ENCODE results near the gene TCF20.

The TCF20 gene

GRCh38 chr22:42272431-42272999 is 2.1 kb upstream of the TCF20 start:
- CTCF ChIA-PET: interaction anchor here (0.7 kb wide), 1 partner anchor 85 kb away, joined by 4 read pairs; no protein-coding TSS in a partner anchor
- TF ChIP-seq CTCF (conservative IDR thresholded peaks at IDR 0.05; ENCODE audit: low read depth): no peak

GRCh38 chr22:42271906-42272305 is 1.5 kb upstream of the TCF20 start:
- ChIA-PET POLR2A (ENCODE audit: low non-redundant PET) (no interaction called here), CTCF (no interaction called here)
- no peak for DNase-seq (ENCODE audit: low spot score)
- no peak for TF ChIP-seq CTCF (conservative IDR thresholded peaks at IDR 0.05; ENCODE audit: low read depth)
- peak overlapping the region; percentile 92 for H3K27ac ChIP-seq

More at GRCh38 chr22:42272431-42272999, 2.1 kb upstream of the TCF20 start:
- DNase-seq (ENCODE audit: low spot score): no peak
- peak overlapping the region; percentile 92 for H3K27ac ChIP-seq
- POLR2A ChIA-PET (ENCODE audit: low non-redundant PET): no interaction called here

DNA sequence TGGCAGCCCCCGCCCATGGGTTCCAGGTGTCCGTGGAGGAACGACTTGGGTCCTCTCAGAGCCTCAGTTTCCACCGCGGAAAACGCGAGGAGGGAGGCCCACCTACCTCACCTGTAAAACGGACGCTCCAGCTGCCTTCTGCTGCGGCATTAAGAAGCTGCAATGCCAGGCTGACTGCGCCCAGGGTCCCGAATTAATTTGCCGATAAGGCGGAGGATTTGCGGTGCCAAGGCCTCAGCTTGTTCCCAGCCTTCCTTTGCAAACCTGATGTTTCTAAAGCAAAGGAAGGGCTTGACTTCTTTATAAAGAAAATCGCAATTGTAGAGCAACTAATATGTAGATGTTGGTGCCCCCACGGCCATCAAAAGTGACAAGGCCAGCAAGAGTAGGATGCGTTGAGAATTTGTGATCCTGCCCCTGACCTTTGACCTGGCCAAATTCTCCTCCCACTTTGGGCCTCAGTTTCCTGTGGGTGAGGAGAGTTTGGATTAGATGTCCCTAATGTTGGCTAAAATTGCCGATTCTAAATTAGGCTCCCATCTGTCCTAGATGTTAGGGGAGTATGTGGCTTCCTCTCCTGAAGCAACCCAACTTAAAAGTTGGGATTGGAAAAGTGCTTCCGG is 849 bp upstream of the TCF20 start:
- peak overlapping the region; percentile 92 for H3K27ac ChIP-seq
- POLR2A ChIA-PET (ENCODE audit: low non-redundant PET): no interaction called here
- CTCF ChIA-PET: no interaction called here
- TF ChIP-seq CTCF (conservative IDR thresholded peaks at IDR 0.05; ENCODE audit: low read depth): no peak
- DNase-seq (ENCODE audit: low spot score): no peak

GRCh38 chr22:42270176-42270509 is 310 bp downstream of the TCF20 start:
- TF ChIP-seq CTCF (conservative IDR thresholded peaks at IDR 0.05; ENCODE audit: low read depth): no peak
- CTCF ChIA-PET: no interaction called here
- DNase-seq (ENCODE audit: low spot score): peak; percentile 26
- POLR2A ChIA-PET (ENCODE audit: low non-redundant PET): no interaction called here
- peak overlapping the region; percentile 92 for H3K27ac ChIP-seq

DNA sequence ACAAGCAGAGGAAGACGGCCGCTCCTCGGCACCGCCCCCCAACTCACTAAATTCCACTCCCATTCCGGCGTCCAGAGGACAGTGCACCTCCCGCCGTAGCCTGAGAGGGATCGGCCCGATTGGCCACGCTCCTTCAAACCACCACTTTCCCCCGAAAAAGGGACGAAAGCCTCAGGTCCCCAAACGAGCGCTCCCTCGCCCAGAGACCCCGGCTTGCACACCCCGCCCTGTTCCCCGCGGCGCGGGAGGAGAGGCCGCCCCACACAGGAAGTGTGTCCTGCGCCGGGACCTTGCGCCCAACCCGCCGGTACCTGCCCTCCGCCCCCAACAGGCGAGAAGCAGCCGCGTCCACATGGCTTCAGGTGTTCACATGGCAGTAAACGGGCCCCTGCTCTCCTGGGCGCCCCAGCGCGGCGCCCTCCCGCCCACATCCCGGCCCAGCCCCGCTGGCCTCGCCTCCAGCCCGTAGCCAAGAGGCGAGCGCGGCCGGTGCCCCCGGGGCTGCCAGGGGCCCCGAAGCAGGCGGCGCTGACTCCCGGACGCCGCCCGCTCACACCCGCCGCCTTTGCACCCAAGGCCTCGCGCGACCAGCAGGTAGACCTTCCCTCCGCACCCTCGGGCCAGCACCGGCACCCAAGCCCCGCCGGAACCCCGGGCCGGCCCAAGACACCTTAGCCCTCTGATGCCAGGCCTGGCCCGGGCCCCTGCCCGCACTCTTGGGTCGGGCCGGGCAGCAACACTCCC is 849 bp downstream of the TCF20 start:
- TF ChIP-seq CTCF (conservative IDR thresholded peaks at IDR 0.05; ENCODE audit: low read depth): no peak; the same call in 1 of the 2 replicates
- ChIA-PET POLR2A (ENCODE audit: low non-redundant PET) (no interaction called here), CTCF (interaction anchor here (0.8 kb wide), 1 partner anchor 178 kb away, joined by 4 read pairs; no protein-coding TSS in a partner anchor)
- H3K27ac ChIP-seq: peak overlapping the region; percentile 92
- peak; percentile 69 for DNase-seq (ENCODE audit: low spot score)

GRCh38 chr22:42268852-42269410 is 1.5 kb downstream of the TCF20 start:
- CTCF ChIA-PET: interaction anchor here (0.6 to 0.8 kb wide), 2 partner anchors 178 to 181 kb away, joined by 3 to 4 read pairs; no protein-coding TSS in a partner anchor
- H3K27ac ChIP-seq: peak overlapping the region; percentile 92
- POLR2A ChIA-PET (ENCODE audit: low non-redundant PET): no interaction called here
- no peak for TF ChIP-seq CTCF (conservative IDR thresholded peaks at IDR 0.05; ENCODE audit: low read depth)
- DNase-seq (ENCODE audit: low spot score): peak; percentile 5

Measured in RWPE1 (cell line).